ENCODE data around the gene CHST8.

CHST8 gene

DNA sequence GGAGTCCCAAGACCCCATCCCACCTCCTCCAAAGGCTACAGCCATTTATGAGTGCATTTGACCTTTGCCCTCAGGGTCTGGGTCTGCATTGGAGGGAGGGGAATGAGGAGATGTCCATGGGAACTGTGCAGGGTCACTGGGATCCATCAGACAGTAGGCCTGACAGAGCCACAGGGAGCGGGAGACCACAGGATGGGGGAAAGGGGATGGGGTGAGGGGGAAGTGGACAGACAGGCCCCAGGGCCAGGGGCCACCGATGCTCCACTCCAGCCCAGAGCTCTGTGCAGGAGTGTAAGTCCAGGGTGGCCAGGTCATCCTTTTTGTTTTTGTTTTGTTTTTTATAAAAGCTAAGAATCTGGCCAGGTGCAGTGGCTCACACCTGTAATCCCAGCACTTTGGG is 82.5 kb downstream of the CHST8 start:
- TF ChIP-seq, protein P1, sequence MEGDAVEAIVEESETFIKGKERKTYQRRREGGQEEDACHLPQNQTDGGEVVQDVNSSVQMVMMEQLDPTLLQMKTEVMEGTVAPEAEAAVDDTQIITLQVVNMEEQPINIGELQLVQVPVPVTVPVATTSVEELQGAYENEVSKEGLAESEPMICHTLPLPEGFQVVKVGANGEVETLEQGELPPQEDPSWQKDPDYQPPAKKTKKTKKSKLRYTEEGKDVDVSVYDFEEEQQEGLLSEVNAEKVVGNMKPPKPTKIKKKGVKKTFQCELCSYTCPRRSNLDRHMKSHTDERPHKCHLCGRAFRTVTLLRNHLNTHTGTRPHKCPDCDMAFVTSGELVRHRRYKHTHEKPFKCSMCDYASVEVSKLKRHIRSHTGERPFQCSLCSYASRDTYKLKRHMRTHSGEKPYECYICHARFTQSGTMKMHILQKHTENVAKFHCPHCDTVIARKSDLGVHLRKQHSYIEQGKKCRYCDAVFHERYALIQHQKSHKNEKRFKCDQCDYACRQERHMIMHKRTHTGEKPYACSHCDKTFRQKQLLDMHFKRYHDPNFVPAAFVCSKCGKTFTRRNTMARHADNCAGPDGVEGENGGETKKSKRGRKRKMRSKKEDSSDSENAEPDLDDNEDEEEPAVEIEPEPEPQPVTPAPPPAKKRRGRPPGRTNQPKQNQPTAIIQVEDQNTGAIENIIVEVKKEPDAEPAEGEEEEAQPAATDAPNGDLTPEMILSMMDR (conservative IDR thresholded peaks at IDR 0.05; ENCODE audit: low read depth, low read length), result no peak
- no peak overlapping the region for H3K4me3 ChIP-seq (ENCODE audit: low read length)
- no peak for DNase-seq (ENCODE audit: low read depth)

DNA sequence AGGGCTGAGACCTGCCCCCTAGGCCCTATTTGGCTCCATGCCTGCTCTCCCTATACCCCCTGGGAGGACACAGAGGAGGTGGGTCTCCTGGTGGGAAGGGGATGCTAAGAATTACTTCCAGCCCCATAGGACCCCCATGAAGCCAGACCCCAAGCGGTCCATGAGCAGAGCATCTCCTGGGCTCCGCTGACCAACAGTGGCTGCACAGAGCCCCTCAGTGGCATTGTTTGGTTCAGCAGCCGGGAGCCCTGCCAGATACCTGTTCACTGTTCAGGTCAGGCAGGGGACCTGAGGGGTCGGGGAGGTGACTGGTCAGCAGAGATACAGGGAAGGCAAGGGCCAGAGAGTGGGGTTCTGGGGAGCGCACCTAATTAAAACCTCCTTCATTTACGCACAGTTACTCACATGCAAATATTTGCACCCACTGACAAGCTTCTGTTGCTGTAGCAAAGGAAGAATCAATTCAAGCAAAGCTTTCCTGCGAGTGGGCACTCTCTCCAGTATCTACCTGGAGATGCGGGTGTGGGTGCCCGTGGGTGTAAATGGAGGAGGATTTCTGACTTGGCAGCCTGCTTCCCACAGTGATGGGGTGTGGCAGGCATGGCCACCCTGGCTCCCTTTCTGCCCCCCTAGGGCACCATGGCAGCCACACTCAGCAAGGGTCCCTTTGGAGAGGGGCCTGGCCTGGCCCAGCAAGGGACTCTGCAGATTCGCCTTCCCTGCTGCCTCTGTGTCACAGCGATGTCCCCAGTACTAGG is 83.5 kb downstream of the CHST8 start:
- TF ChIP-seq, protein P1 (conservative IDR thresholded peaks at IDR 0.05; ENCODE audit: low read depth, low read length), result no peak
- no peak for DNase-seq (ENCODE audit: low read depth)

DNA sequence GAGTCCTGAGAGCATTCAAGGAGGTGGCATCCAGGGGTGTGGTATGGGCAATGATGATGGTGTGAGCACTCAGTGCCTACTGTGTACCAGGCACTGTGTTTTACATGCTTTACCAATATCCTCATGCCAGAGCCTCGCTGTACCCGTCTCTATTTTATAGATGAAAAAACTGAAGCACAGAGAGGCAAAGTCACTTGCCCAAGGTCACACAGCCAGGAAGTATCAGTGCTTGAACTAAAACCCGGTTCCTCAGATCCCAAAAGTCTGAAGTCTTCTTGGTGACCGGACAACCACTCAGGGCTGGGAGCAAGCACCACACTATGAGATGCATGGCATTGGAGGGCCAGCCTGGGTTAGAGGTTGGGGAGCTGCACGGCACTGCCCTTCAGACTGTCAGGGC is 84.1 kb downstream of the CHST8 start:
- no peak overlapping the region for H3K4me3 ChIP-seq (ENCODE audit: low read length)
- TF ChIP-seq, protein P1 (conservative IDR thresholded peaks at IDR 0.05; ENCODE audit: low read depth, low read length), result no peak
- no peak for DNase-seq (ENCODE audit: low read depth)

More for the DNA sequence above, 83.5 kb downstream of the CHST8 start:
- no peak overlapping the region for H3K4me3 ChIP-seq (ENCODE audit: low read length)

DNA sequence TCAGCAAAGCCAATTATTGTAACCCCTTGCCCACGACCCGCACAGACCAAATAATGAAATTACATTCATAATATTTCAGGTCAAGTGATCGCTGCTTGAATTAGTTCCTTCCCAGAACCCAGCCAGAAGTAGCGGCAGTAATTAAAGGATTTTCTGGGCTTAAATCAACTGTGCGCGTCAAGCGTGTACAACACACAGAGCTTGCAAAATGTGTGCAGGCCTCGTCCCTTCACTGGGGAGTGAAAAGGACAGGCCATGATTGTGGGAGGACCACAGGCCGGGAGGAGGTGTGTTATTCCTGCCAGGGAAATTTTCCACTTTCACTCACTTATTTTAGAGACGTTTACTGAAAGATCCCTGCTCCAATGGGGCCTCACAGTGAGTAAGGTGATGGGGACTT is 84.9 kb downstream of the CHST8 start:
- TF ChIP-seq, protein P1 (conservative IDR thresholded peaks at IDR 0.05; ENCODE audit: low read depth, low read length), result no peak
- H3K4me3 ChIP-seq (ENCODE audit: low read length), result no peak overlapping the region
- DNase-seq (ENCODE audit: low read depth), result no peak

DNA sequence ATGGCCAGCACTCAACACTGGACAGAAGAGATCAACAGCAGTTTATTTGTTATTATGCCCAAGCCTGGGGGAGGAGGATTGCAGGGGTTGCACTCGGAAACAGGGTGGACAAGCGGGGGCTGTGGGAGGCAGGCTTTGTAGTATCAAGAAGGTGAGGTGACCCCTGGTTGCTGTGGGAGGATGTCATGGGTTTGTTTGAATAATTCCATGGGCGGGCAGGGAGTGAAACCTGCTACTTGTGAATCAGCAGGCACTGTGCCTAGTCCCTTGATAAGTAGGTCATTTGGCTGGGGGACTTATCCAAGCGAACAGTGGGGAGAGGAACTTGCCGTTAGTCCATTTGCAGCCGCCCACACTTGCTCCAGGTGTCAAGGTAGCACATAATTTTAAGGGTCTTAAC is 90.5 kb downstream of the CHST8 start:
- H3K4me3 ChIP-seq (ENCODE audit: low read length), result no peak overlapping the region
- TF ChIP-seq, protein P1 (conservative IDR thresholded peaks at IDR 0.05; ENCODE audit: low read depth, low read length), result no peak
- no peak for DNase-seq (ENCODE audit: low read depth)

DNA sequence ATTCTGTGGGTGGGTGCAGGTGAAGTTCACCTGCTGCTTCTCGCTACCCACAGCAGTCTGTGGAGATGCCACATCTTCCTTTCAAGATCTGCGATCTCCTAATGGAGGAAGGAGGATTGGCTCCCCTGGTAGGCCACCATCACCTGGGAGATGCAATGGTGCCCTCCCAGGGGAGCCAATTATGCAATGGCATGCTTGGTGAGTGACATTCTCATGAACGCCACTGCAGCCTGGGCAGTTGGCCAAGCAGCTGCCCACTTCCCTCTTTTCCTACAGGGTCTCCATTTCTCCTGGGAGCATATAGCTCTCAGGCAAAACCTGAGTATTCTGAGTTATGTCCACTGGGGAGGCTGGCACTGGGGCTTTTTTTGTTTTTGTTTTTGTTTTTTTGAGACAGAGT is 91.4 kb downstream of the CHST8 start:
- TF ChIP-seq, protein P1 (conservative IDR thresholded peaks at IDR 0.05; ENCODE audit: low read depth, low read length), result no peak
- DNase-seq (ENCODE audit: low read depth), result no peak
- no peak overlapping the region for H3K4me3 ChIP-seq (ENCODE audit: low read length)

DNA sequence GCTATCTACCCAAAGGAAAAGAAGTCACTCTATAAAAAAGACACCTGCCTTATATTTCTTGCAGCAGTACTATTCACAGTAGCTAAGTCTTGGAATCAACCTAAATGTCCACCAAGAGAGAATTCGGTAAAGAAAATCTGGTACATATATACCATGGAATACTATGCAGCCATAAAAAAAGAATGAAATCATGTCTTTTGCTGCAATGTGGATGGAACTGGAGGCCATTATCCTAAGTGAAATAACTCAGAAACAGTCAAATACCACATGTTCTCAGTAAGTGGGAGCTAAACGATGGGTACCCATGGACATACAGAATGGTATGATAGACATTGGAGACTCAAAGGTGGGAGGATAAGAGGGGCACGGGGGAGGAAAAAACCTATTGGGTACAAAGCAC is 92.4 kb downstream of the CHST8 start:
- DNase-seq (ENCODE audit: low read depth), result no peak
- TF ChIP-seq, protein P1 (conservative IDR thresholded peaks at IDR 0.05; ENCODE audit: low read depth, low read length), result no peak
- H3K4me3 ChIP-seq (ENCODE audit: low read length), result no peak overlapping the region
